Neural cell (in vitro differentiated cells): ENCODE measurements around the gene COL15A1. TPM values are rescaled to one million over a fixed set of nuclear protein-coding genes. Genes with fewer than 3 reads are reported as not detected.

ENCODE experiments used
- H2AFZ ChIP-seq: fragments of 200-600, 300-800 bp; sonication (generic), shearing (Covaris generic); 2 replicates; pipeline ENCODE4 v1.6.0; 2014; ENCODE audit warnings: low read depth, mild to moderate bottlenecking, antibody characterized with exemption, low read length, moderate library complexity
- H3F3A ChIP-seq: fragments of 200-600 bp; shearing (Covaris generic); 2 replicates; pipeline ENCODE4 v1.6.1; 2016; ENCODE audit warnings: mild to moderate bottlenecking, moderate library complexity, mixed read lengths, antibody characterized with exemption, low read length; ENCODE audit not compliant: insufficient read depth, poor library complexity, severe bottlenecking
- H3K27ac ChIP-seq: fragments of 200-600, 300-800 bp; sonication (generic), shearing (Covaris generic); 2 replicates; pipeline ENCODE4 v1.5.1; 2014; ENCODE audit warnings: mild to moderate bottlenecking, low read length, moderate library complexity
- H3K27me3 ChIP-seq: fragments of 300-800, 200-600 bp; sonication (generic), shearing (Covaris generic); 2 replicates; pipeline ENCODE4 v1.6.0; 2014; ENCODE audit warnings: mild to moderate bottlenecking, low read depth, low read length, moderate library complexity; ENCODE audit not compliant: insufficient read depth
- H3K36me3 ChIP-seq: fragments of 300-800, 200-600 bp; sonication (generic), shearing (Covaris generic); 2 replicates; pipeline ENCODE4 v1.5.1; 2014; ENCODE audit warnings: mild to moderate bottlenecking, antibody characterized with exemption, low read length, moderate library complexity; ENCODE audit not compliant: insufficient read depth
- H3K4me2 ChIP-seq: fragments of 300-800, 200-600 bp; sonication (generic), shearing (Covaris generic); 2 replicates; pipeline ENCODE4 v1.6.0; 2014; ENCODE audit warnings: mild to moderate bottlenecking, low read length
- H3K4me3 ChIP-seq: fragments of 300-800, 200-600 bp; sonication (generic), shearing (Covaris generic); 2 replicates; pipeline ENCODE4 v1.5.1; 2014; ENCODE audit warnings: mild to moderate bottlenecking, low read length, moderate library complexity
- H3K79me2 ChIP-seq: fragments of 200-600 bp; shearing (Covaris generic); replicated peaks from 2 replicates; pipeline ENCODE4 v1.6.0; 2014; ENCODE audit warnings: mild to moderate bottlenecking, low read length, moderate library complexity; ENCODE audit not compliant: insufficient read depth
- H3K9ac ChIP-seq: fragments of 300-800, 200-600 bp; sonication (generic), shearing (Covaris generic); 2 replicates; pipeline ENCODE4 v1.6.1; 2016; ENCODE audit warnings: mild to moderate bottlenecking, low read length, mixed read lengths
- H3K9me2 ChIP-seq: fragments of 200-600 bp; shearing (Covaris generic); 2 replicates; pipeline ENCODE4 v1.6.1; 2016; ENCODE audit warnings: mild to moderate bottlenecking, low read length, mixed read lengths; ENCODE audit not compliant: insufficient read depth
- H3K9me3 ChIP-seq: fragments of 200-600, 300-800 bp; sonication (generic), shearing (Covaris generic); 2 replicates; pipeline ENCODE4 v1.6.1; 2016; ENCODE audit warnings: mild to moderate bottlenecking, mixed run types, low read length, moderate library complexity, mixed read lengths
- H4K20me1 ChIP-seq: fragments of 200-600 bp; shearing (Covaris generic); 2 replicates; pipeline ENCODE4 v1.6.1; 2016; ENCODE audit warnings: mild to moderate bottlenecking, mixed run types; ENCODE audit not compliant: insufficient read depth
- EP300 ChIP-seq: fragments of 450-650 bp; conservative IDR thresholded peaks from 2 replicates; pipeline ENCODE4 v1.6.1; 2014; ENCODE audit warnings: antibody characterized with exemption, mild to moderate bottlenecking, moderate library complexity; ENCODE audit not compliant: poor library complexity, severe bottlenecking
- EZH2 ChIP-seq: fragments of 200-600, 300-800 bp; shearing (Covaris generic), sonication (generic); IDR thresholded peaks from 2 replicates; pipeline ENCODE4 v1.6.1; 2014; ENCODE audit warnings: antibody characterized with exemption, low read length, borderline replicate concordance, mild to moderate bottlenecking; ENCODE audit not compliant: insufficient read depth, poor library complexity, severe bottlenecking
- MXI1 ChIP-seq: fragments of 450-650 bp; conservative IDR thresholded peaks from 2 replicates; pipeline ENCODE4 v1.6.1; 2014; ENCODE audit warnings: antibody characterized with exemption, mild to moderate bottlenecking; ENCODE audit not compliant: poor library complexity, severe bottlenecking
- POLR2AphosphoS5 ChIP-seq: IDR thresholded peaks from 2 replicates; pipeline ENCODE4 v1.6.1; 2012
- RAD21 ChIP-seq: fragments of 450-650 bp; conservative IDR thresholded peaks from 2 replicates; pipeline ENCODE4 v1.6.1; 2014; ENCODE audit warnings: antibody characterized with exemption, mild to moderate bottlenecking, moderate library complexity
- SMC3 ChIP-seq: fragments of 450-650 bp; conservative IDR thresholded peaks from 2 replicates; pipeline ENCODE4 v1.6.1; 2014; ENCODE audit warnings: antibody characterized with exemption, mild to moderate bottlenecking, moderate library complexity; ENCODE audit not compliant: poor library complexity
- TAF1 ChIP-seq: IDR thresholded peaks from 2 replicates; pipeline ENCODE4 v1.6.1; 2012; ENCODE audit warnings: low read depth
- polyA plus RNA-seq: library from polyadenylated mRNA; depleted of rRNA; stranded (reverse); fragments of >200 nt; gene quantifications from 2 replicates; pipeline ENCODE4 v1.2.3, GENCODE V29; 2014
- TF ChIP-seq, protein P1 (sequence below): fragments of 450-650 bp; IDR thresholded peaks from 2 replicates; pipeline ENCODE4 v1.5.1; 2014; ENCODE audit warnings: antibody characterized with exemption, mild to moderate bottlenecking, moderate library complexity; ENCODE audit not compliant: poor library complexity, severe bottlenecking
- TF ChIP-seq, protein P2 (sequence below): IDR thresholded peaks from 2 replicates; pipeline ENCODE4 v1.6.1; 2012; ENCODE audit warnings: borderline replicate concordance

The COL15A1 gene
- polyA plus RNA-seq, 1 donor from 2014 or later, result 2.8 TPM

DNA sequence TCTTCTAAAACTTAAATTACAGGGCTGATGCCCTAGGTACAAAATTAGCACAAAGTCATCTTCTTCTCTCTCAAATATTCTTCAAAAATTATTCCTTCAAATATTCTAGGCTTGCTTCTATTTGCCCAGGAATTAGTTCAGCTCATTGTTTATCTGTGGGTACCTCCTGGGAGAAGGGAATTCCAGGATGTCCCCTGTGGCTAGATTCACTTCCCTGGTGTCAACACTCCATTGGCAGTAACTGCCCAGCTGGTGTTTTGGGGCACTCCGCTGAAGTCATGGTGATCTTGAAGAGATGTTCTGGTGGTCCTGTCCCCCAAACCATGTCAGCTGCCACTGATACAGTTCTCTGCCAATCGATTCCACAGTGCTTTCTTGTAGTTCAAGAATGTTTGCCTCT lies 135.0 kb downstream of the COL15A1 start:
- Histone ChIP-seq H3K4me3 (no peak overlapping the region), H3F3A (no peaks in the 10 kb centered on the region), H3K9me3 (no peaks in the 10 kb centered on the region), H2AFZ (no peak overlapping the region), H3K27ac (no peak overlapping the region), H3K36me3 (no peaks in the 10 kb centered on the region), H4K20me1 (no peaks in the 10 kb centered on the region), H3K4me2 (no peak overlapping the region), H3K27me3 (no peaks in the 10 kb centered on the region), H3K79me2 (no peaks in the 10 kb centered on the region), H3K9ac (no peak overlapping the region), H3K9me2 (no peaks in the 10 kb centered on the region)
- TF ChIP-seq MXI1 (no peak), RAD21 (no peak), SMC3 (no peak), EZH2 (no peak), POLR2AphosphoS5 (no peak), EP300 (no peak), TAF1 (no peak)
- TF ChIP-seq, protein P1, sequence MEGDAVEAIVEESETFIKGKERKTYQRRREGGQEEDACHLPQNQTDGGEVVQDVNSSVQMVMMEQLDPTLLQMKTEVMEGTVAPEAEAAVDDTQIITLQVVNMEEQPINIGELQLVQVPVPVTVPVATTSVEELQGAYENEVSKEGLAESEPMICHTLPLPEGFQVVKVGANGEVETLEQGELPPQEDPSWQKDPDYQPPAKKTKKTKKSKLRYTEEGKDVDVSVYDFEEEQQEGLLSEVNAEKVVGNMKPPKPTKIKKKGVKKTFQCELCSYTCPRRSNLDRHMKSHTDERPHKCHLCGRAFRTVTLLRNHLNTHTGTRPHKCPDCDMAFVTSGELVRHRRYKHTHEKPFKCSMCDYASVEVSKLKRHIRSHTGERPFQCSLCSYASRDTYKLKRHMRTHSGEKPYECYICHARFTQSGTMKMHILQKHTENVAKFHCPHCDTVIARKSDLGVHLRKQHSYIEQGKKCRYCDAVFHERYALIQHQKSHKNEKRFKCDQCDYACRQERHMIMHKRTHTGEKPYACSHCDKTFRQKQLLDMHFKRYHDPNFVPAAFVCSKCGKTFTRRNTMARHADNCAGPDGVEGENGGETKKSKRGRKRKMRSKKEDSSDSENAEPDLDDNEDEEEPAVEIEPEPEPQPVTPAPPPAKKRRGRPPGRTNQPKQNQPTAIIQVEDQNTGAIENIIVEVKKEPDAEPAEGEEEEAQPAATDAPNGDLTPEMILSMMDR, result no peak
- TF ChIP-seq, protein P2, sequence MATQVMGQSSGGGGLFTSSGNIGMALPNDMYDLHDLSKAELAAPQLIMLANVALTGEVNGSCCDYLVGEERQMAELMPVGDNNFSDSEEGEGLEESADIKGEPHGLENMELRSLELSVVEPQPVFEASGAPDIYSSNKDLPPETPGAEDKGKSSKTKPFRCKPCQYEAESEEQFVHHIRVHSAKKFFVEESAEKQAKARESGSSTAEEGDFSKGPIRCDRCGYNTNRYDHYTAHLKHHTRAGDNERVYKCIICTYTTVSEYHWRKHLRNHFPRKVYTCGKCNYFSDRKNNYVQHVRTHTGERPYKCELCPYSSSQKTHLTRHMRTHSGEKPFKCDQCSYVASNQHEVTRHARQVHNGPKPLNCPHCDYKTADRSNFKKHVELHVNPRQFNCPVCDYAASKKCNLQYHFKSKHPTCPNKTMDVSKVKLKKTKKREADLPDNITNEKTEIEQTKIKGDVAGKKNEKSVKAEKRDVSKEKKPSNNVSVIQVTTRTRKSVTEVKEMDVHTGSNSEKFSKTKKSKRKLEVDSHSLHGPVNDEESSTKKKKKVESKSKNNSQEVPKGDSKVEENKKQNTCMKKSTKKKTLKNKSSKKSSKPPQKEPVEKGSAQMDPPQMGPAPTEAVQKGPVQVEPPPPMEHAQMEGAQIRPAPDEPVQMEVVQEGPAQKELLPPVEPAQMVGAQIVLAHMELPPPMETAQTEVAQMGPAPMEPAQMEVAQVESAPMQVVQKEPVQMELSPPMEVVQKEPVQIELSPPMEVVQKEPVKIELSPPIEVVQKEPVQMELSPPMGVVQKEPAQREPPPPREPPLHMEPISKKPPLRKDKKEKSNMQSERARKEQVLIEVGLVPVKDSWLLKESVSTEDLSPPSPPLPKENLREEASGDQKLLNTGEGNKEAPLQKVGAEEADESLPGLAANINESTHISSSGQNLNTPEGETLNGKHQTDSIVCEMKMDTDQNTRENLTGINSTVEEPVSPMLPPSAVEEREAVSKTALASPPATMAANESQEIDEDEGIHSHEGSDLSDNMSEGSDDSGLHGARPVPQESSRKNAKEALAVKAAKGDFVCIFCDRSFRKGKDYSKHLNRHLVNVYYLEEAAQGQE, result no peak

DNA sequence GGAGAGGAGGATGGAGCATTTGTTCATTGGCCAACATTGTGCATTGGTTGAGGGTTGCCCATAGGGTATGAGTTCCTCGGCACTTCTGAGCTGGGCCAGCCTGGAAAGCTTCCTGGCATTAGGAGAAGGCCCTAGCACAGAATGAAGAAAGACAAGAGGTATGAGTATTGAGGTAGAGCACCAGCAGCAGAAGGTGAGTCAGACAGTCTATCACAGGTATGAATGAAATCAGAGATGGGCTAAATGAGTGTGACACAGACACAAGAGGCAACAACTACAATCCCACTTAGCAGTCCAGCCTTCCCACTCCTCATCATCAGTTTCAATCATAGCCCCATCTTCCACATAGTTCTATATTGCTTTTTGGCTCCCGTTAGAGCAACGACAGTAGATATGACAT lies 135.8 kb downstream of the COL15A1 start:
- Histone ChIP-seq H3K27me3 (no peaks in the 10 kb centered on the region), H4K20me1 (no peaks in the 10 kb centered on the region), H3K27ac (no peak overlapping the region), H3K36me3 (no peaks in the 10 kb centered on the region), H3K79me2 (no peaks in the 10 kb centered on the region), H3K4me2 (no peak overlapping the region), H3K9ac (no peak overlapping the region), H2AFZ (no peak overlapping the region), H3K4me3 (no peak overlapping the region), H3K9me2 (no peaks in the 10 kb centered on the region), H3K9me3 (no peaks in the 10 kb centered on the region), H3F3A (no peaks in the 10 kb centered on the region)
- TF ChIP-seq, protein P2, result no peak
- TF ChIP-seq EZH2 (no peak), POLR2AphosphoS5 (no peak), RAD21 (no peak), MXI1 (no peak), SMC3 (no peak), TAF1 (no peak), EP300 (no peak)
- TF ChIP-seq, protein P1, result no peak
